Spleen (tissue), 11 donors: ENCODE data around the gene FHIT. TPM values are rescaled to one million over a fixed set of nuclear protein-coding genes. Genes with fewer than 3 reads are reported as not detected.

ENCODE experiments used
- DNase-seq: peaks from one replicate; pipeline ENCODE4 v3.0.0-alpha.2; 2020
- H3K27ac ChIP-seq, 8 donors: fragments of 200-600 bp; sonication (generic) in 7 of 8; 1 replicate in 4 of 8; 2 replicates in 4 of 8; pipeline versions ENCODE4 v1.5.0 to v1.8.0; 2016 to 2021; ENCODE audit warnings: inconsistent platforms in 4 of 8, mild to moderate bottlenecking in 4 of 8, moderate library complexity in 1 of 8
- H3K27me3 ChIP-seq, 7 donors: fragments of 200-600 bp; sonication (generic) in 6 of 7; replicated peaks in 1 of 7; 1 replicate in 4 of 7; 2 replicates in 3 of 7; pipeline versions ENCODE4 v1.5.0 to v1.8.0; 2016 to 2021; ENCODE audit warnings: inconsistent platforms in 3 of 7, mild to moderate bottlenecking in 1 of 7
- H3K36me3 ChIP-seq, 6 donors: fragments of 200-600 bp; sonication (generic) in 5 of 6; 1 replicate in 4 of 6; 2 replicates in 2 of 6; pipeline versions ENCODE4 v1.5.0 to v1.8.0; 2016 to 2021; ENCODE audit warnings: inconsistent platforms in 2 of 6
- H3K4me1 ChIP-seq, 6 donors: fragments of 200-600 bp; sonication (generic) in 5 of 6; 1 replicate in 3 of 6; 2 replicates in 3 of 6; pipeline versions ENCODE4 v1.5.0 to v1.8.0; 2016 to 2021; ENCODE audit warnings: inconsistent platforms in 3 of 6
- H3K4me3 ChIP-seq, 8 donors: fragments of 200-600 bp; sonication (generic) in 7 of 8; 1 replicate in 4 of 8; 2 replicates in 4 of 8; pipeline versions ENCODE4 v1.5.0 to v1.8.0; 2016 to 2021; ENCODE audit warnings: inconsistent platforms in 4 of 8, mild to moderate bottlenecking in 4 of 8, moderate library complexity in 2 of 8
- H3K9me3 ChIP-seq, 8 donors: fragments of 200-600 bp; sonication (generic) in 7 of 8; 1 replicate in 4 of 8; 2 replicates in 4 of 8; pipeline versions ENCODE4 v1.5.0 to v1.8.0; 2016 to 2021; ENCODE audit warnings: inconsistent platforms in 4 of 8
- POLR2A ChIP-seq, 3 donors: fragments of 450-650 bp; IDR thresholded peaks; one replicate each; pipeline ENCODE4 v1.5.1; 2017; ENCODE audit warnings: antibody characterized with exemption in 3 of 3, mild to moderate bottlenecking in 1 of 3
- POLR2AphosphoS5 ChIP-seq, 3 donors: sonication (generic); formaldehyde crosslinking; IDR thresholded peaks; one replicate each; pipeline ENCODE4 v1.5.1; 2017; ENCODE audit warnings: antibody characterized with exemption in 3 of 3
- WGBS, 5 donors: extraction: QIAGEN DNeasy Blood & Tissue Kit in 3 of 5; methylation state at CpG; one replicate each; pipeline versions ENCODE4 v1.1.5 to v1.1.7; 2013 to 2018; 5-methylcytosine and 5-hydroxymethylcytosine counted together
- intact Hi-C: fragments of 100-400 bp; cut with DNase I; formaldehyde crosslinking; loops from one replicate; pipeline ENCODE4 v1.15.0; 2023; ENCODE audit warnings: low total_unique reads
- polyA plus RNA-seq, 3 donors: library from polyadenylated mRNA; stranded (reverse); fragments of 200-250 nt; gene quantifications; one replicate each; pipeline ENCODE4 v1.2.1, GENCODE V29; 2013
- total RNA-seq, 7 donors: library from RNA; depleted of rRNA in 3 of 7; stranded (reverse); fragments of >200 nt in 3 of 7; fragmentation: NEBNext Ultra II Directional in 4 of 7; extraction: Animal tissue kit (Norgen Biotek cat#: 25700) in 4 of 7; gene quantifications; one replicate each; pipeline versions ENCODE4 v1.1.0 to v1.2.1, GENCODE V29; 2016 to 2021
- TF ChIP-seq, protein P1 (sequence below), 11 experiments: fragments of 200-600 bp in 7 of 11; fragments of 450-650 bp in 4 of 11; sonication (generic) in 4 of 11; IDR thresholded peaks in 8 of 11; conservative IDR thresholded peaks in 3 of 11; 1 replicate in 7 of 11; 2 replicates in 4 of 11; pipeline versions ENCODE4 v1.4.0 to v1.8.0; 2016 to 2021; ENCODE audit warnings: antibody characterized with exemption in 11 of 11, inconsistent platforms in 4 of 11, mild to moderate bottlenecking in 1 of 11
- donor health status: healthy with polysubstance abuse.
- donor health status: DM: no; HTN: no; CAD: no; lungs with moderate emphysema.
- donor health status: DM: no; HTN: no; CAD: no.
- donor health status: Bipolar disorder and iron deficiency.
- donor health status: healthy.
- donor health status: DM: no; HTN: no; CAD: no.
- donor health status: DM: yes; HTN: yes; CAD: no.

FHIT gene
- total and polyA plus RNA-seq, 10 donors = 4.1 to 23.1 (median 12.2) TPM

DNA sequence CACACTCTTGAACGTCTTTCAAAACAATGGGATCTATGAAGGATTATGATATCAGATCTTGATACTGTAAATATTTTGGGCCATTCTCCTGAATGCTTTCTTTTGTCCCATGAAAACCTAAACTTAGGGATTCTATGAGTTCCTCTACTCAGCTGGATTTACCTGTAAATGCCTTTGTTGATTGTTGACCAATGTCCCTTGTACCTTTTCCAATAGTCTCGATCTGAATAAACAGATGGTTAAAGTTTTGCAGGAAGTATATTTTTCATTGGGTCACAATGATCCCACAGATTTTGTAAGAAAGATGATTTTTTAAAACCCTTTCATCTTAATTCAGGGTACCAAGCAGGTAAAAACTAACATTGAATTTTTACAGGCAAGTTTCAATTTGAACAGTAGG, 634.1 kb downstream of the FHIT start:
- intact Hi-C loops = no loop called here
- Histone ChIP-seq H3K36me3 (no peaks in the 10 kb centered on the region), H3K9me3 (peaks cover 0 to 7% (median 0%) of the 10 kb centered on the region in 8 donors), H3K27me3 (no peaks in the 10 kb centered on the region), H3K4me3 (no peak overlapping the region), H3K27ac (no peak overlapping the region), H3K4me1 (no peaks in the 10 kb centered on the region)
- WGBS, 5 donors = 86 to 94% (median 88%) methylated on average over 2 of the region's 2 CpGs
- DNase-seq = no peak
- no peak for TF ChIP-seq POLR2AphosphoS5 (IDR thresholded peaks at IDR 0.05)
- TF ChIP-seq, protein P1, sequence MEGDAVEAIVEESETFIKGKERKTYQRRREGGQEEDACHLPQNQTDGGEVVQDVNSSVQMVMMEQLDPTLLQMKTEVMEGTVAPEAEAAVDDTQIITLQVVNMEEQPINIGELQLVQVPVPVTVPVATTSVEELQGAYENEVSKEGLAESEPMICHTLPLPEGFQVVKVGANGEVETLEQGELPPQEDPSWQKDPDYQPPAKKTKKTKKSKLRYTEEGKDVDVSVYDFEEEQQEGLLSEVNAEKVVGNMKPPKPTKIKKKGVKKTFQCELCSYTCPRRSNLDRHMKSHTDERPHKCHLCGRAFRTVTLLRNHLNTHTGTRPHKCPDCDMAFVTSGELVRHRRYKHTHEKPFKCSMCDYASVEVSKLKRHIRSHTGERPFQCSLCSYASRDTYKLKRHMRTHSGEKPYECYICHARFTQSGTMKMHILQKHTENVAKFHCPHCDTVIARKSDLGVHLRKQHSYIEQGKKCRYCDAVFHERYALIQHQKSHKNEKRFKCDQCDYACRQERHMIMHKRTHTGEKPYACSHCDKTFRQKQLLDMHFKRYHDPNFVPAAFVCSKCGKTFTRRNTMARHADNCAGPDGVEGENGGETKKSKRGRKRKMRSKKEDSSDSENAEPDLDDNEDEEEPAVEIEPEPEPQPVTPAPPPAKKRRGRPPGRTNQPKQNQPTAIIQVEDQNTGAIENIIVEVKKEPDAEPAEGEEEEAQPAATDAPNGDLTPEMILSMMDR (IDR thresholded peaks at IDR 0.05 in 8 of 11, conservative IDR thresholded peaks at IDR 0.05 in 3 of 11) = no peak
- no peak for TF ChIP-seq POLR2A (IDR thresholded peaks at IDR 0.05)

DNA sequence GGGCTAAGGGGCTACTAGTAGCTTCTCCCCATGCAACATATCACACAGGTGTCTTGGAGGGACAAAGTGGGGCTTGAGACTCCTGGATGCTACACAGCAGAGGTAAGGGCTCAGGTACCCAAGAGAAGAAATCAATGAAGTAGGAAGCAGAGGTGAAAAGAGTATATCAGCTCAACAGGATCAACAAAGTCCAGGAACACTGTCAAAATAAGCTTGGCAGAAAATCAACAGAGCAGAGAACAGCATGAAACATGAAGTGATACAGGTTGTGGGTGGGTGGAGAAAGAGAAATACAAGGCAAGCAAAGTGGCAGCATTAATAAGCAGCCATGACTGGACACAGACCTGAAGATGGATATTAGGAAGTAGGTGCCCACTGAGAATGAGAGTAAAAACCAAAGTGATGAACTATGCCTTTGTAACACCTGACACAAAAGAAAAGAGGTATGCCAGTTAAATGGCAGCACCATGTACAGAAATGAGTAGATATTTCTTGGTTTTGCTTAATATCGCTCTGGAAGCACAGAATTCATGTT, 637.4 kb downstream of the FHIT start:
- WGBS, 5 donors = 72 to 94% (median 80%) methylated on average over 1 of the region's 1 CpG
- DNase-seq = no peak

GRCh38 chr3:60610441-60611112, 640.7 kb downstream of the FHIT start:
- no peak overlapping the region for H3K4me3 ChIP-seq
- H3K36me3 ChIP-seq = no peaks in the 10 kb centered on the region
- no peaks in the 10 kb centered on the region for H3K4me1 ChIP-seq
- H3K27me3 ChIP-seq = no peaks in the 10 kb centered on the region
- TF ChIP-seq POLR2AphosphoS5 (IDR thresholded peaks at IDR 0.05) (no peak), POLR2A (IDR thresholded peaks at IDR 0.05) (no peak)
- TF ChIP-seq, protein P1 (IDR thresholded peaks at IDR 0.05 in 8 of 11, conservative IDR thresholded peaks at IDR 0.05 in 3 of 11) = no peak
- DNase-seq = no peak
- intact Hi-C loops = no loop called here
- H3K27ac ChIP-seq = no peak overlapping the region
- no peaks in the 10 kb centered on the region for H3K9me3 ChIP-seq
- WGBS, 5 donors = 76 to 87% (median 78%) methylated on average over 7 of the region's 7 CpGs

More for the DNA sequence above, 637.4 kb downstream of the FHIT start:
- Histone ChIP-seq H3K9me3 (peaks cover 0 to 6% (median 0%) of the 10 kb centered on the region in 8 donors), H3K4me1 (no peaks in the 10 kb centered on the region), H3K36me3 (no peaks in the 10 kb centered on the region), H3K4me3 (no peak overlapping the region), H3K27me3 (no peaks in the 10 kb centered on the region), H3K27ac (no peak overlapping the region)
- TF ChIP-seq POLR2AphosphoS5 (IDR thresholded peaks at IDR 0.05) (no peak), POLR2A (IDR thresholded peaks at IDR 0.05) (no peak)
- TF ChIP-seq, protein P1 (IDR thresholded peaks at IDR 0.05 in 8 of 11, conservative IDR thresholded peaks at IDR 0.05 in 3 of 11) = no peak
- intact Hi-C loops = no loop called here

GRCh38 chr3:60609446-60609845, 641.8 kb downstream of the FHIT start:
- no peak for DNase-seq
- H3K27ac ChIP-seq = no peak overlapping the region
- no peak overlapping the region for H3K4me3 ChIP-seq
- H3K27me3 ChIP-seq = no peaks in the 10 kb centered on the region
- WGBS, 5 donors = 90 to 98% (median 92%) methylated on average over 4 of the region's 4 CpGs
- no peaks in the 10 kb centered on the region for H3K4me1 ChIP-seq
- intact Hi-C loops = no loop called here
- no peak for TF ChIP-seq POLR2A (IDR thresholded peaks at IDR 0.05)
- no peak for TF ChIP-seq POLR2AphosphoS5 (IDR thresholded peaks at IDR 0.05)
- TF ChIP-seq, protein P1 (IDR thresholded peaks at IDR 0.05 in 8 of 11, conservative IDR thresholded peaks at IDR 0.05 in 3 of 11) = no peak
- H3K36me3 ChIP-seq = no peaks in the 10 kb centered on the region
- no peaks in the 10 kb centered on the region for H3K9me3 ChIP-seq
